Subcutaneous abdominal adipose tissue (tissue), 5 donors: ENCODE results near the gene NCKAP5L.
A peak's percentile ranks its signal among the peaks of the same experiment; 100 is the strongest.

Experiments used
- H3K27ac ChIP-seq: one replicate; pipeline ENCODE4 v1.7.0; 2013; ENCODE audit warnings: low read depth, mild to moderate bottlenecking, inconsistent platforms, low read length, moderate library complexity
- H3K27me3 ChIP-seq, 5 donors: one replicate each; pipeline ENCODE4 v1.7.0; 2013; ENCODE audit warnings: low read length in 5 of 5, inconsistent platforms in 1 of 5; ENCODE audit not compliant: control insufficient read depth in 5 of 5, insufficient read depth in 4 of 5
- H3K36me3 ChIP-seq, 5 donors: one replicate each; pipeline ENCODE4 v1.7.0; 2013; ENCODE audit warnings: low read length in 5 of 5; ENCODE audit not compliant: control insufficient read depth in 5 of 5, insufficient read depth in 5 of 5
- H3K4me1 ChIP-seq, 5 donors: one replicate each; pipeline ENCODE4 v1.7.0; 2013; ENCODE audit warnings: low read length in 5 of 5, mild to moderate bottlenecking in 3 of 5, moderate library complexity in 1 of 5; ENCODE audit not compliant: control insufficient read depth in 5 of 5, insufficient read depth in 5 of 5
- H3K4me3 ChIP-seq, 5 donors: one replicate each; pipeline ENCODE4 v1.7.0; 2013; ENCODE audit warnings: low read length in 5 of 5, low read depth in 1 of 5
- H3K9ac ChIP-seq, 5 donors: one replicate each; pipeline ENCODE4 v1.7.0; 2013; ENCODE audit warnings: low read length in 5 of 5, mild to moderate bottlenecking in 4 of 5, moderate library complexity in 3 of 5
- H3K9me3 ChIP-seq, 5 donors: one replicate each; pipeline ENCODE4 v1.7.0; 2013; ENCODE audit warnings: low read length in 5 of 5; ENCODE audit not compliant: control insufficient read depth in 5 of 5
- donor health status: healthy.
- donor health status: healthy.
- donor health status: healthy.
- donor health status: healthy.
- donor health status: healthy.

The NCKAP5L gene

DNA sequence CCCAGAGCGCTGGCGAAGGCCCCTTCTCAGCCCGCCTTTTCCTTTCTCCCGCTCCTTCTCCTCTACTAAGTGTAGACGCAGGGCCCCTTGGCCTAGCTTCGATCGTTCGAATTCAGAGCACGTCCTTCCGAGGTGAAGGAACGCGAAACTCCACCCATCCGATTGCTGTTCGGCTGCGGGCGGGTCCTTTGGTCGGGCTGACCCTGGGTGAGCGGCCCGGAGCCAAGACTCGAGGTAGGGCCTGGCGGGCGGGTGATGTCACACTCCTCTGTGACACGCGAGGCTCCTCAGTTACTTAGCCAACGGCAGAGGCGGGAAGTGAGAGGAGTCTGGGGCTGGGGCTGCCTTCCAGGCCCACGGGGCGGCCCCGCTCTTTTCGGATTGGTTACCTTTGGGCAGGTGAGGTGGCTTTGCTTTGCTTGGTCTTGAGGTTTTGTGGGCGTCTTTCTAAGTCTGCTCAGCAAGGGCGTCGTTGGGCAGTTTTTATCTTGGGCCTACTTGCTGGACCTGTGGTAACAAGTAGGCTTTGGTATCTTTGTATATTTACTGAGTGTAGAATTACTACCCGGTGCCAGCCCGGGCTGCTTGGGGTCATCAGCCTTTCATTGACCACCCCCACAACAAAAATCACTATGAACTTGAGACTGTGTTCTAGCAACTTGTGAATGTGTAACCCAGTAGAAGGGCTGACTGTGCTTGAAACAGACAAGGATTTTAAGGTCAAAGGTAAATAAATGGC lies 86.2 kb downstream of the NCKAP5L start:
- Histone ChIP-seq H3K9ac (peak overlapping the region; percentile 71 to 97 (median 97)), H3K4me3 (peak overlapping the region; percentile 66 to 100 (median 98)), H3K36me3 (peaks cover 0 to 2% (median 0%) of the 10 kb centered on the region in 5 donors), H3K4me1 (peaks cover 0 to 44% (median 39%) of the 10 kb centered on the region in 5 donors), H3K27ac (peak overlapping the region; percentile 98), H3K27me3 (no peaks in the 10 kb centered on the region), H3K9me3 (no peaks in the 10 kb centered on the region)
